Liver (tissue), 9 donors: Measurements from ENCODE around the gene NEU4. TPM values are rescaled to one million over a fixed set of nuclear protein-coding genes. Genes with fewer than 3 reads are reported as not detected.

ENCODE experiments used
- DNase-seq: peaks from one replicate; pipeline ENCODE4 v3.0.0-alpha.2; 2017; ENCODE audit warnings: low spot score
- H3K27ac ChIP-seq, 2 donors: one replicate each; pipeline ENCODE4 v1.7.0; 2013; ENCODE audit warnings: inconsistent platforms in 2 of 2, low read length in 2 of 2, control low read depth in 1 of 2, low read depth in 1 of 2, mild to moderate bottlenecking in 1 of 2
- H3K27me3 ChIP-seq, 4 donors: one replicate each; pipeline versions ENCODE4 v1.6.1 to v1.7.0; 2013; ENCODE audit warnings: low read length in 3 of 4, inconsistent platforms in 1 of 4, mild to moderate bottlenecking in 1 of 4, moderate library complexity in 1 of 4; ENCODE audit not compliant: control insufficient read depth in 4 of 4, insufficient read depth in 4 of 4
- H3K36me3 ChIP-seq, 4 donors: one replicate each; pipeline versions ENCODE4 v1.6.1 to v1.7.0; 2013; ENCODE audit warnings: low read length in 3 of 4, mild to moderate bottlenecking in 3 of 4, low read depth in 1 of 4, moderate library complexity in 1 of 4; ENCODE audit not compliant: control insufficient read depth in 4 of 4, insufficient read depth in 3 of 4
- H3K4me1 ChIP-seq, 4 donors: one replicate each; pipeline versions ENCODE4 v1.6.1 to v1.7.0; 2013; ENCODE audit warnings: low read length in 3 of 4, mild to moderate bottlenecking in 3 of 4, moderate library complexity in 1 of 4; ENCODE audit not compliant: control insufficient read depth in 4 of 4, insufficient read depth in 4 of 4
- H3K4me3 ChIP-seq, 3 donors: one replicate each; pipeline versions ENCODE4 v1.6.1 to v1.7.0; 2013; ENCODE audit warnings: low read length in 3 of 3, control low read depth in 1 of 3, low read depth in 1 of 3, mild to moderate bottlenecking in 1 of 3
- H3K9ac ChIP-seq, 2 donors: one replicate each; pipeline ENCODE4 v1.7.0; 2013; ENCODE audit warnings: low read length in 2 of 2, mild to moderate bottlenecking in 2 of 2, moderate library complexity in 2 of 2, control low read depth in 1 of 2, low read depth in 1 of 2
- H3K9me3 ChIP-seq, 4 donors: one replicate each; pipeline versions ENCODE4 v1.6.1 to v1.7.0; 2013; ENCODE audit warnings: low read length in 3 of 4; ENCODE audit not compliant: control insufficient read depth in 4 of 4
- ATF3 ChIP-seq: IDR thresholded peaks from 2 replicates; pipeline ENCODE4 v1.6.1; 2016; ENCODE audit warnings: antibody characterized with exemption
- FOXA1 ChIP-seq: IDR thresholded peaks from 2 replicates; pipeline ENCODE4 v1.6.1; 2016; ENCODE audit warnings: antibody characterized with exemption
- FOXA2 ChIP-seq: IDR thresholded peaks from 2 replicates; pipeline ENCODE4 v1.6.1; 2016; ENCODE audit warnings: antibody characterized with exemption
- GABPA ChIP-seq, 2 donors: IDR thresholded peaks in 1 of 2; conservative IDR thresholded peaks in 1 of 2; 2 replicates each; pipeline ENCODE4 v1.6.1; 2016; ENCODE audit warnings: antibody characterized with exemption in 2 of 2, mild to moderate bottlenecking in 1 of 2, moderate library complexity in 1 of 2
- HNF4A ChIP-seq, 2 donors: conservative IDR thresholded peaks; 2 replicates each; pipeline ENCODE4 v1.6.1; 2016; ENCODE audit warnings: antibody characterized with exemption in 2 of 2, mild to moderate bottlenecking in 2 of 2
- HNF4G ChIP-seq: IDR thresholded peaks from 2 replicates; pipeline ENCODE4 v1.6.1; 2016; ENCODE audit warnings: antibody characterized with exemption
- NR2F2 ChIP-seq: IDR thresholded peaks from 2 replicates; pipeline ENCODE4 v1.6.1; 2016; ENCODE audit warnings: antibody characterized with exemption
- REST ChIP-seq: IDR thresholded peaks from 2 replicates; pipeline ENCODE4 v1.6.1; 2016; ENCODE audit warnings: antibody characterized with exemption, mild to moderate bottlenecking
- RXRA ChIP-seq, 2 donors: IDR thresholded peaks; 2 replicates each; pipeline ENCODE4 v1.6.1; 2017 to 2018; ENCODE audit warnings: antibody characterized with exemption in 2 of 2, mild to moderate bottlenecking in 1 of 2
- SP1 ChIP-seq: IDR thresholded peaks from 2 replicates; pipeline ENCODE4 v1.6.1; 2018; ENCODE audit warnings: antibody characterized with exemption, mild to moderate bottlenecking
- TAF1 ChIP-seq: conservative IDR thresholded peaks from 2 replicates; pipeline ENCODE4 v1.6.1; 2016; ENCODE audit warnings: antibody characterized with exemption, mild to moderate bottlenecking
- YY1 ChIP-seq: IDR thresholded peaks from 2 replicates; pipeline ENCODE4 v1.6.1; 2016; ENCODE audit warnings: antibody characterized with exemption, mild to moderate bottlenecking
- WGBS: extraction: QIAGEN DNeasy Blood & Tissue Kit; methylation state at CpG from one replicate; pipeline ENCODE4 v1.1.7; 2013; 5-methylcytosine and 5-hydroxymethylcytosine counted together
- polyA plus RNA-seq, 2 donors: library from polyadenylated mRNA; stranded (reverse) in 1 of 2; unstranded in 1 of 2; fragments of 200-250 nt in 1 of 2; fragments of >200 nt in 1 of 2; fragmentation: Nextera tagmentation in 1 of 2; extraction: Ambion mirVana in 1 of 2; gene quantifications; one replicate each; pipeline versions ENCODE4 v1.2.1 to v1.2.3, GENCODE V29; 2013 to 2015
- total RNA-seq, 2 donors: library from RNA; depleted of rRNA; stranded (reverse); fragments of >200 nt; gene quantifications; one replicate each; pipeline ENCODE4 v1.2.3, GENCODE V29; 2014
- TF ChIP-seq, protein P1 (sequence below): fragments of 150-350 bp; IDR thresholded peaks from 2 replicates; pipeline ENCODE4 v1.5.1; 2017; ENCODE audit warnings: improper control_type of control experiment, low read depth, low read length; ENCODE audit not compliant: missing input control
- TF ChIP-seq, protein P2 (sequence below): IDR thresholded peaks from 2 replicates; pipeline ENCODE4 v1.6.1; 2016; ENCODE audit warnings: antibody characterized with exemption
- donor health status: healthy.
- donor health status: healthy.
- donor health status: healthy.
- donor health status: healthy.
- donor health status: healthy.

Gene NEU4
- total and polyA plus RNA-seq, 4 donors, result 5.4 to 58.4 (median 35.1) TPM

DNA sequence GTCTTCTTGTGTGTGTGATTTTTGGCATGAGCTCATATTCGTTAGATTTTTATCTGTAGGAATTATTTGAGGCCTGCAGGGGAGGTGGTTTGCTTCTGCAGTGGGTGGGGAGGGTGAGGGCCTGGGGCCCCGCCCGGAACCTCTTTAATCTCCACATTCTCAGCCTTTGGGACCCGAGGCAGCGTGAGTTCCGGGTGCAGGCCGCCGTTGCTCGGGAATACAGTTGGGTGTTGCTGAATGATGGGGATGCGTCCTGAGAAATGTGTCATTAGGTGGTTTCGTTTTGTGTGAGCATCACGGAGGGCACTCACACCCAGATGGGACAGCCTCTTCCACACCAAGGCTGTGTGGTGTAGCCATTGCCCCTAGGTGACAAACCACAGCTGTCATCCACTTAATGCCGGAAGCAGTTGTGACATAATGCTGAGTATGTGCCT lies 46.0 kb upstream of the NEU4 start (continued):
- TF ChIP-seq REST (no peak), RXRA (IDR thresholded peaks at IDR 0.05) (no peak)

DNA sequence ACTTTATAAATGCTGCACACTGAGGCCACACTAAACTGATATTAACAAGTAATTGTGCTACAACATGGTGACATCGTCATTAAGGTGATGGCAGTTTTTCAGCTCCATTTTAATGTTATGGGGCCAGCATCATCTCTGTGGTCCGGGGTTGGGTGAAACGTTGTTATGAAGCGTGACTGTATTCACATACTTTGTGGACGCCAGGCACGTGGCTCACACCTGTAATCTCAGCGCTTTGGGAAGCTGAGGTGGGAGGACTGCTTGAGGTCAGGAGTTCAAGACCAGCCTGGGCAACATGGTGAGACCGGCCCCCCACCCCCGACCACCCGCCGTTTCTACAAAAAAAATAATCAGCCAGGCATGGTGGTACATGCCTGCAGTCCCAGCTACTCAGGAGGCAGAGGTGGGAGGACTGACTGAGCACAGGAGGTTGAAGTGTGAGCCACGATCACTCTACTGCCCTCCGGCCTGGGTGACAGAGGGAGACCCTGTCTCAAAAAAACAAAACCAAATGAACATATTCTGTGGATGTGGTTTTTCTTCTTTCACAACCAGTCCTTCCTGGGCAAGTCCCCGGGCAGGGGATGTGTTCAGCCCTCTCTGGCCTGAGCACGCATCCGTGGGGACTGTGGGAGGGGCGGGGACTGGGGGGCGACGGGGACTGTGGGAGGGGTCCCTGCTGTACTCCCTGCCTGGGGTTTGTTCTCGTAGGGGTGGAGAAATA lies 45.3 kb upstream of the NEU4 start:
- Histone ChIP-seq H3K27me3 (no peaks in the 10 kb centered on the region), H3K4me1 (peaks cover 0 to 4% (median 2%) of the 10 kb centered on the region in 4 donors), H3K4me3 (no peak overlapping the region), H3K27ac (no peak overlapping the region), H3K36me3 (peaks cover 0 to 11% (median 5%) of the 10 kb centered on the region in 4 donors), H3K9ac (no peak overlapping the region), H3K9me3 (no peaks in the 10 kb centered on the region)
- 79% methylated on average over 20 of the region's 20 CpGs for WGBS
- DNase-seq, result no peak
- TF ChIP-seq FOXA1 (no peak), SP1 (no peak), HNF4A (conservative IDR thresholded peaks at IDR 0.05) (no peak), NR2F2 (no peak), YY1 (no peak), FOXA2 (no peak)
- TF ChIP-seq, protein P1, sequence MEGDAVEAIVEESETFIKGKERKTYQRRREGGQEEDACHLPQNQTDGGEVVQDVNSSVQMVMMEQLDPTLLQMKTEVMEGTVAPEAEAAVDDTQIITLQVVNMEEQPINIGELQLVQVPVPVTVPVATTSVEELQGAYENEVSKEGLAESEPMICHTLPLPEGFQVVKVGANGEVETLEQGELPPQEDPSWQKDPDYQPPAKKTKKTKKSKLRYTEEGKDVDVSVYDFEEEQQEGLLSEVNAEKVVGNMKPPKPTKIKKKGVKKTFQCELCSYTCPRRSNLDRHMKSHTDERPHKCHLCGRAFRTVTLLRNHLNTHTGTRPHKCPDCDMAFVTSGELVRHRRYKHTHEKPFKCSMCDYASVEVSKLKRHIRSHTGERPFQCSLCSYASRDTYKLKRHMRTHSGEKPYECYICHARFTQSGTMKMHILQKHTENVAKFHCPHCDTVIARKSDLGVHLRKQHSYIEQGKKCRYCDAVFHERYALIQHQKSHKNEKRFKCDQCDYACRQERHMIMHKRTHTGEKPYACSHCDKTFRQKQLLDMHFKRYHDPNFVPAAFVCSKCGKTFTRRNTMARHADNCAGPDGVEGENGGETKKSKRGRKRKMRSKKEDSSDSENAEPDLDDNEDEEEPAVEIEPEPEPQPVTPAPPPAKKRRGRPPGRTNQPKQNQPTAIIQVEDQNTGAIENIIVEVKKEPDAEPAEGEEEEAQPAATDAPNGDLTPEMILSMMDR, result no peak

DNA sequence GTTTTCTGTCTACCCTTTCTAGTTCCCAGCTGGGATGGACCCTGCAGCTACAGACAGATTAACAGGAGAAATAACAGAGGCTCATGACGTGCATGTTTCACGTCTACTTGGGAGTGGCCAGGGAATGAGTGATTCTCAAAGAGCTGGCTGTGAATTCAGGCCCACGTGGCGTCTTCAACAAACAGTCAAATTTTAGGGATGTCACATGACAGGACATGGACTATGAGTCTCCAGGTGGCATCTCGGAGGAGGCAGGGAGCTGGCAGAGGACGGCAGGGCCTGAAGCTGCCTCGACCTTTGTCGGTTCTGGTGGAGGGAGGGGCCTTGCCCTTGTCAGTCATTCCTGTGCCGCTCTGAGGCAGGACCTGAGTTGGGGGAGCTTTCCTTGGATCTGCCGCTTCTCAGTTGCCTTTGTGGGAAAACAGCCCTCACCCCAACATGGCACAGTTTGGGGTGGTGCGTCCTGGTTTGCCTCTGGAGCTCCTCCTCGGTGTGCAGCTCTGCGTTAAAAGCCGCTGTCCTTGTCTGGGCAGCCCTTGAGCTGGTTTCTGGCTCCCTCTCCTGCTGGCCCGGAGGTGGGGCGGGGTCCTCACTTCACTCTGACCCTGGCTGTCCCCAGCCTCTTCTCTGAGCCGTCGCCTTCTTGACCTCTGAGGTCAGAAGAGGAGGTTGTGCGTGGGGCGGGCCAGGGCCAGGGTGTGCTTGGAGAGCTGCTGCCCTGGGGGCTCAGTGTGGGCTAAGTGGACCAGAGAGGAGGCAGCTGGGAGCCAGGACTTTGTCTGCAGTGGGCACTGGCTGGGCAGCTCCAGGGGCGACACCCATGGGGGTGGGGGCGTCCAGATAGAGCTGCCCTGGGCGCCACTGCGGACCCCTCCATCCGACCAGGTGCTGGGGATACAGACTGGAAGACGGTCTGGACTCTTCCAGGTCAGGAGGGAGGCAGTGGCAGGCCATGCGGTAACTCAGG lies 44.4 kb upstream of the NEU4 start:
- H3K4me3 ChIP-seq, result no peak overlapping the region
- H3K27ac ChIP-seq, result no peak overlapping the region
- H3K27me3 ChIP-seq, result no peaks in the 10 kb centered on the region
- no peak overlapping the region for H3K9ac ChIP-seq
- H3K36me3 ChIP-seq, result peaks cover 0 to 5% (median 3%) of the 10 kb centered on the region in 4 donors
- TF ChIP-seq SP1 (no peak), GABPA (IDR thresholded peaks at IDR 0.05 in 1 of 2, conservative IDR thresholded peaks at IDR 0.05 in 1 of 2) (no peak), TAF1 (no peak), HNF4G (no peak), ATF3 (no peak), FOXA1 (no peak), REST (no peak), NR2F2 (no peak)
- TF ChIP-seq, protein P1, result no peak
- TF ChIP-seq, protein P2, sequence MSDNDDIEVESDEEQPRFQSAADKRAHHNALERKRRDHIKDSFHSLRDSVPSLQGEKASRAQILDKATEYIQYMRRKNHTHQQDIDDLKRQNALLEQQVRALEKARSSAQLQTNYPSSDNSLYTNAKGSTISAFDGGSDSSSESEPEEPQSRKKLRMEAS, result no peak
- 93% methylated on average over 27 of the region's 27 CpGs for WGBS
- peak; percentile 25 for DNase-seq
- H3K4me1 ChIP-seq, result peaks cover 0 to 4% (median 2%) of the 10 kb centered on the region in 4 donors
- H3K9me3 ChIP-seq, result no peaks in the 10 kb centered on the region
